ENCODE measurements around the gene FAT3.

Gene FAT3

DNA sequence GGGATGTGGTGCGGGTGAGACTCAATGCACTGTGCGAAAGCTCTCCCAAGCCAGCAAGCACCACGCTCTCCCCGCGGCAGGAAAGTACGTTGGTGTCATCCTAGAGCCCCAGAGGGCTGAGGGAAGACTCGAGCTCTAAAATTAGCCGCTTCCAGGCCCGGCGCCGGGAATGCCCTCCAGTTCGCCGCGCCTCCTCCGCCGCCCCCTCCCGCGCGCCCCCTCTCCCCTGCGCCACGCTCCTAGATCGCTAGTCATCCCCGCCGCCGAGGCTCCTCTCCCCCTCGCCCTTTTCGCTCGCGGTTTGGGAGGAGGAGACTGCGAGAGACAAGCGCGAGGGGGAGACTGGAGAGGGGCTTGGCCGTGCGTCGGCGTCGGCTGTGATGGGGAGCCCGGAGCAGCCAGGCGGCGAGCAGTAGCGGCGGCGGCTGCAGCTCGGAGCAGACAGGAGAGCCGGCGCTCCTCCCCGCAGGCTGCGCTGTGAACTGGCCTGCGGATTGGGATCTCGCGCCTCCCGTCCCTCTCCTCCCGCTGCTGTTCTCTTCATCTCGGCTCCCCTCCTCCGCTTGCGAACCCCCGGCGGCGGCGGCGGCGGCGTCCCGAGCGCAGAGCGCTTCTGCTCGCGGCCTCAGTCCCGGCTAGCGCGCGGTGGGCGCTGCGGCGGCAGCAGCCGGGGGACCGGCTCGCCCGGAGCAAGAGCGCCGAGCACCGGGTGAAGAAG is at the start of gene FAT3:
Gene FAT3 (plus strand): TSS at position 412 of the 718 bp plus-strand sequence. CDS start 127,295 bp downstream, outside the sequence.
- DNase-seq (ENCODE audit: low spot score) = peak; percentile 64

- DNase-seq (ENCODE audit: low spot score) = no peak
These were observed 45.5 kb upstream of the FAT3 start for GRCh38 chr11:92179017-92179670.

DNA sequence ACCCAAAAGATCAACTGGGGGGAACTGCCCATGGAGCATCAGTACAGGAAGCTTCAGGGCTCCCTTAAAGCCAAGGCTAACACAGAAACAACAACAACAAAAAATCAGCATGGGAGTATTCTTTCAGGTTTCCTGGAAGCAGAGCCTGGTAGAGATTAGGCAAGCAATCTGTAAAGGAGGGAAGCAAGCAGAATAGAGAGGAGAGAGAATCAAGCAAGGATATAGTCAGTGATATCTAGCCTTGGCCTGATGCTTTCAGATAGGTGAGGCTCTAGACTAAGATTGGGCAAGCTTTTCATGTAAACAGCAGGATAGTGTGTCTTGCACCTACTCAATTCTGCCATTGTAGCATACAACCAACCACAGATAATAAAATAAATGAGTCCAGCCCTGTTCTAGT is 44.4 kb upstream of the FAT3 start:
- no peak for DNase-seq (ENCODE audit: low spot score)

DNA sequence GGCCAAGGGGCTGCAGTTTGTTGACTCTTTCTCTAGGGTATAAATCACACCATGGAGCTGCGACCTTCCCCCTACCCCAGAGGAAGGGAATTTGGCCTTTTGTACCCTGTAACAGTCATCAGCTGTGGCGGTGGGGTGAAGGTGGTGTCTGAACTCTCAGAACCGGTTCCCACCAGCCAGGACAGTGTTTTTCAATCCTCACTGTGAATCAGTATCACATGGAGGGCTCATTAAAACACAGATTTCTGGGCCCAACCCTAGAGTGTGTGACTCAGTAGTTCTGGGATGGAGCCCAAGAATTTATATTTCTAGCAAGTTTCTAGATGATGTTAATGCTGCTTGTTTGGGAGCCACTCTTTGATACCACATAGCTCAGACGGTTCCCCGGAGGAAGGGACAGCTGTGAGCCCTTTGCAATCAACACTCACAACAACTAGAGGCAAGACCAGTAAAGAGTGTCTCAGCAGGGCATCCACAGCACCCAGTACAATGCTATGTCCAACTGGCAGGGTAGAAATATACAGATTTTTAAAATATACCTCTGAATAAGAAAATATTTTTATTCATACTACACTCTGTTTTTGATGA is 43.9 kb upstream of the FAT3 start:
- no peak for DNase-seq (ENCODE audit: low spot score)

DNA sequence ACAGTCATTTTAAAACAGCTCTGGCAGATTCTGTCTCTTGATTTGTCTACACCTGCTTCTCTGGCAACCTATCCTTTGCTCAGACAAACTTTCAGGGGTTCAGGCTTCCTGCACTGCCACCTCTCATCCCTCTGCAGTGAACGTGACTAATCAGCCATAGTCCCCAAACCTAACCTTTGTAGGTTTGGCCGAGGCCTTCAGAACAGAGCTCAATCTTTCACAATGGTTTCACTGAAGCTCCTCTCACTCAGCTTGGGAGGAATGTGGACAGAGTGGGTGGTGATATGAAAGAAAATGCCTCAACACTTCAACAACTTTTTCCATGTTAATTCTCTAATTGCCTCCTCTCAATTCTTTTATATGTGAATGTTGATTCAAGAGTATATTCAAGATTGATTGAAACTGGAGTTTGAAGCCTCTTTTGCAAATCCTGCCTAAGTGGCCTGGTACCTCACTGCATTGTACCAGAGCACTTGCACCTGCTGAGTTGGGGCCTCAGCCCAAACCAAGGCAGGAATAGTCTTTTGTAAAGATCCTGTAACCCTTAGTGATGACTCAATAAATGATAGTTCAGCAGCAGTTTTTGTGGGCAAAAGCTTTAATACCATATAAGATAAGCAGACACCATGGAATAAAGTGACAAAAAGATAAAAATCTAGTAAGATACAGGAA is 33.9 kb upstream of the FAT3 start:
- DNase-seq (ENCODE audit: low spot score) = no peak

GRCh38 chr11:92192141-92192540 is 32.5 kb upstream of the FAT3 start:
- DNase-seq (ENCODE audit: low spot score) = no peak

GRCh38 chr11:92198268-92198667 is 26.4 kb upstream of the FAT3 start:
- no peak for DNase-seq (ENCODE audit: low spot score)

DNA sequence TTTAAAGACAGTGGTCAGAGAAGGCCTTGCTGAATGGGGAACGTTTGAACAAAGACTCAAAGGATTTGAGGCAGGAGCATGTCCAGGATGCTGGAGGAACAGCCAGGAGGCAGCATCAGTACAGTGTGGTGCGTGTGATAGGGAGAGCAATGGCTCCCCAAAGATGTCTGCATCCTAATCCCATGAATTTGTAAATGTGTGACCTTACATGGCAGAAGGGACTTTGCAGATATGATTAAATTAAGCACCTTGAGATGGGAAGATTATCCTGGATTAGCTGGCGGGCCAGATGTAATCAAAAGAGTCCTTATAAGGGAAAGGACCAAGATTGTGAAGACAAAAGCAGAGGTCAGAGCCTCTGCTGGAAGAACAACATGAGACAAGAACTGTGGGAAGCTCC is 24.6 kb upstream of the FAT3 start:
- DNase-seq (ENCODE audit: low spot score) = no peak

GRCh38 chr11:92204731-92205130 is 19.9 kb upstream of the FAT3 start:
- peak; percentile 35 for DNase-seq (ENCODE audit: low spot score)

DNA sequence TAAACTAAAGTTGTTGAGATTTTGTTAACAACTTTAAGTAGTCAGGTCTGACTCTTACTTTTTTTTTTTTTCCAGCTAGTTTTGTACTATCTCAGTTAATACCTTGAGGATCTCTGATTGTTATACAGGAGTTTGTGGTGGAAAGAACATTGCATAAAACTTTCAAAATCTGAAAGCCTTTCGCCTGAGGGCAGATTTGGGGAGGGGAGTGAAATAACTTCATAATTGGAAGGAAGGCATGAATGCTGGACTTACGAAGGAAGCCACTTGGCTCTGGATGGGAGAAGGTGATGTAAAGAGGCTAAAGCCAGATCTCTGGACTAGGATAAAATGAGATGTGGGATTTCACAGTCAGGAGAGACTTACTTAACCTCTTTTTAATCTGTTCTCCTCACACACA is 18.2 kb upstream of the FAT3 start:
- DNase-seq (ENCODE audit: low spot score) = no peak

- DNase-seq (ENCODE audit: low spot score) = peak; percentile 56
These were observed 12.9 kb upstream of the FAT3 start for GRCh38 chr11:92211576-92212167.

GRCh38 chr11:92212530-92212929 is 12.1 kb upstream of the FAT3 start:
- no peak for DNase-seq (ENCODE audit: low spot score)

DNA sequence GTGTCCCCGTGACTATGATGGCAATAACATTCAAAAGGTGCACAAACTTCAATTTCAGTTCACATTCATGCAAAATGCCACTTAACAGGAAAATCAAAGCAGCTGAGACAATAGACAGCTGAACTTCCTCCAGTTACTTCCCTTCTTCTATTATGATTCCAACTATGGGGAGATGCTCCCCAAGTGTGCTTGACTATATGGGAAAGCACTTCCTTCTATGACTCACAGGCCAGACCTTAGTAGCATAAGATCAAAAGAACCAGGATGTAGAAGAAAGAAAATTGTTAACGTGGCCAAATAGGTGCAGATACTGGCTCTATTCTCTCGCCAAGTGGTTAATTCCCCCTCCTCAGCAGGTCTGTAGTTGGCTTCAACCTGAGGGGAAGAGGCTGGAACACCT is 7.8 kb upstream of the FAT3 start:
- no peak for DNase-seq (ENCODE audit: low spot score)

GRCh38 chr11:92219476-92219875 is 5.1 kb upstream of the FAT3 start:
- no peak for DNase-seq (ENCODE audit: low spot score)

DNA sequence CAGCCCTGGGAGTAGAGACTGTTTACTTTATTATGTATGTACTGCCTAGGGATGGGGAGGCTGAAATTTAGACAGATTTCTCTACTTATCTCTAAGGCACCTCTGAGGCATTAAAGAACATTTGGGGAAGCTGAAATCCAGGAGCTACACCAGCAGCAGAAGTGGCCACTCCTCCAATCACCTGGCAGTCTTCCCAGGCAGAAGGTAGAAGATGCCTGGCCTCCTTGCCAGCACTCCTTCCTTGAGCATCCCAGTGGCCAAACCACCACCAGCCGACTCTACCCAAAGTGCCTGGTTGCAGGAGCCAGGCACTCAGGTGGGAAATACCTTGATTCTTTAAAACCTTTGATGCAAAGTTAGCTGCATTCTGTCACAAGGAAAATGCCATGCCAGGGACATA is 1.9 kb upstream of the FAT3 start:
- no peak for DNase-seq (ENCODE audit: low spot score)

GRCh38 chr11:92224054-92224406 is 588 bp upstream of the FAT3 start:
- no peak for DNase-seq (ENCODE audit: low spot score)

GRCh38 chr11:92225125-92225567 is 528 bp downstream of the FAT3 start:
- peak; percentile 39 for DNase-seq (ENCODE audit: low spot score)

GRCh38 chr11:92225568-92226330 is 1.1 kb downstream of the FAT3 start:
- DNase-seq (ENCODE audit: low spot score) = peak; percentile 65

DNA sequence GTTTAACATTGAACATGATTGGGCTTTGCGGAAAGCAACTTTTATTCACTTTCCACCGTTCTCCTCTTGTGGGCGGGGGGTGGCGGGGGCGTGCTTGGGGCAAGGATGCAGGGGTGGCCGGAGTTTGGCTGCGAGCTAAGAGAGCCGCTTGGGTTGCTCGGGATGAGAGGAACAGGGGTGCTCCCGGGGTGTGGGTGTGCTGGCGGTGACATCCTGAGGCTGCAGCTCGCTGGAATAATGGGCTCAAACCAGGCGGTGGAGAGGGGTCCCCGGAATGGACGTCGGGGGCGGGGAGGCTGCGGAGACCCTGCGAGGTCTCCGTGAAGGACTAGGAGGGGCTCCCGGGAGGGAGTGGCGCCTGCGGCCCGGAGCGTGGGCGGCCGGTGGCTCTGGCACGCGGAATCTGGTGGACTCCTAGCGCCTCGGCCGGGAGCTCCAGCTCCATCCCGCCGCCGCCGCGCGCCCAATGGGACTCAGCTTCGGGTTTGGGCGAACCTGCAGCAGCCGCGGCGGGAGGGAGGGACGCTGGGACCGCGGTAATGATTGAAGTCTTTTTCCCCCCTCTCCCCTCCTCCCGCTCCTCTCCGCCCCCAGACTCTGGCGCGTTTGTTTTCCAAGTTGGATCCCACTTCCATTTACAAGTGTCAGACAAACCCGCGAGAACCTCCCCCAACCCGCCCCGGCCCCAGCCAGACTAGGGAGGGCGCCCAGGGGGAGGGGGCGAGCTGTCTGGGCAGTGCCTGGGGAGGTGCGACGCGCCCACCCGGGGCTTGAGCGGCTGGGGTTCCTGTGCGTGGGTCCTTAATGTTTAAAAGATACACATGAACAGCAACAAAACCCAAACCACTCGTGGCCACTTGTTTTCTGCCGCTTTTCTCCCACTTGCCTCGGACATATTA is 2.0 kb downstream of the FAT3 start:
- DNase-seq (ENCODE audit: low spot score) = peak; percentile 40

DNA sequence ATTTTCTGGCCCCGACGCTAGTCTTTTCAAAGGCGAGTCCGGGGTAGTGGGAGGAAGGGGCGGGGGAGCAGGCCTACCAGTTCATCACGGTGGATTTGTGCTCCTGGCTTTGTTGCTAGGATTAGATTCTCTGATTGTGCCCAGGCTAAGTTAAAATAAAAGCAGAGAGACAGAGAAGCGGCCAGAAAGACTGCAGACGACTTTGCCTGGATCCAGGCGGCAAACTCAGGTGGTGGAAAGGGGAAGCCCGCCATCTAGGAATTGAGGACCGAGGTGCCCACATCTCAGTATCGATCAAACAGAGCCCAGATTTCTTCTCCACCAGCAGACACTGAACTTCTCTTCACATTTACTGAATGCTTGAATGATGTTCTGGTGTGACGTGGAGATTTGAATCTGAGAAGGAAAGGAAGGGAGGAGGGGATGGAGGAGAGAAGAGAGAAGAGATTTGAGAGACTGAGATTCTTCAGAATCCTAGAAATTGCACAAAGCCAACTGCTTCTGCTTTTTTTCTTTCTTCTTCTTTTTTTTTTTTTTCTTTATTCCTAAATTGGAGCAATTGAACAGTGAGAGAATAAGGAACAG is 2.7 kb downstream of the FAT3 start:
- peak; percentile 17 for DNase-seq (ENCODE audit: low spot score)
